Astrocyte of the cerebellum (primary cell): Measurements from ENCODE around the gene TNFRSF17.
"Not testable (repeated sequence)": the region's sequence is repeated elsewhere in the genome, so short reads cannot be mapped to it uniquely, and the experiment has no call there.

ENCODE experiments used
- DNase-seq: peaks from one replicate; pipeline ENCODE4 v3.0.0-alpha.2; 2011; ENCODE audit warnings: low read depth
- H3K4me3 ChIP-seq: 2 replicates; pipeline ENCODE4 v1.5.1; 2011; ENCODE audit warnings: mild to moderate bottlenecking, low read depth, low read length, moderate library complexity
- CTCF ChIP-seq: IDR thresholded peaks from 2 replicates; pipeline ENCODE4 v1.5.1; 2012; ENCODE audit warnings: low read length, low read depth, moderate library complexity, mild to moderate bottlenecking; ENCODE audit errors: missing control alignments
- in situ Hi-C: cut with HindIII; loops from 2 replicates; pipeline ENCODE4 v1.10.0; 2017; ENCODE audit warnings: low sequenced_read_pairs

TNFRSF17 gene

GRCh38 chr16:11964761-11965551 is at the start of gene TNFRSF17:
TSS of gene TNFRSF17 (plus strand) at chr16:11965210. CDS start at chr16:11965325, 115 bp downstream.
- in situ Hi-C loops: no loop called here

GRCh38 chr16:11915644-11916523 is 49.1 kb upstream of the TNFRSF17 start, which contains the start of gene GSPT1:
TSS of gene GSPT1 (minus strand) at chr16:11915956. CDS start at chr16:11915720, 236 bp downstream.
- peak within 1 kb of the TSS; percentile 70 for H3K4me3 ChIP-seq
- peak; percentile 95 for DNase-seq
- in situ Hi-C loops: no loop called here
- TF ChIP-seq CTCF: no peak

More at GRCh38 chr16:11964761-11965551, at the start of gene TNFRSF17:
- no peak within 1 kb of the TSS for H3K4me3 ChIP-seq
- TF ChIP-seq CTCF: no peak
- no peak for DNase-seq

- no peak for TF ChIP-seq CTCF
- in situ Hi-C loops: no loop called here
- H3K4me3 ChIP-seq: peak overlapping the region; percentile 70
- DNase-seq: no peak
Observed at GRCh38 chr16:11916524-11917285, 48.3 kb upstream of the TNFRSF17 start.

GRCh38 chr16:11924046-11924445 is 41.0 kb upstream of the TNFRSF17 start:
- DNase-seq, H3K4me3 ChIP-seq, in situ Hi-C loops: not testable (repeated sequence)

- DNase-seq, H3K4me3 ChIP-seq, in situ Hi-C loops: not testable (repeated sequence)
Observed at GRCh38 chr16:11927350-11927749, 37.7 kb upstream of the TNFRSF17 start.

GRCh38 chr16:11941945-11942344 is 23.1 kb upstream of the TNFRSF17 start, which contains the start of gene NPIPB2:
TSS of gene NPIPB2 (minus strand) at chr16:11942045. CDS start at chr16:11942045, 0 bp downstream.
- H3K4me3 ChIP-seq, DNase-seq, in situ Hi-C loops: not testable (repeated sequence)

GRCh38 chr16:11946433-11946832 is 18.6 kb upstream of the TNFRSF17 start:
- no peak for TF ChIP-seq CTCF
- H3K4me3 ChIP-seq: no peak overlapping the region
- in situ Hi-C loops: no loop called here
- DNase-seq: no peak
